NCI-H82 treated with DMSO at 0.1 percent for 48 hours (cell line): ENCODE data around the gene FAM240A.
"Not testable (repeated sequence)": the region's sequence is repeated elsewhere in the genome, so short reads cannot be mapped to it uniquely, and the experiment has no call there.

Source experiments
- DNase-seq: peaks from one replicate; lab custom pipeline; 2025; ENCODE audit not compliant: unreplicated experiment; lab: John Stamatoyannopoulos, UW

FAM240A gene

DNA sequence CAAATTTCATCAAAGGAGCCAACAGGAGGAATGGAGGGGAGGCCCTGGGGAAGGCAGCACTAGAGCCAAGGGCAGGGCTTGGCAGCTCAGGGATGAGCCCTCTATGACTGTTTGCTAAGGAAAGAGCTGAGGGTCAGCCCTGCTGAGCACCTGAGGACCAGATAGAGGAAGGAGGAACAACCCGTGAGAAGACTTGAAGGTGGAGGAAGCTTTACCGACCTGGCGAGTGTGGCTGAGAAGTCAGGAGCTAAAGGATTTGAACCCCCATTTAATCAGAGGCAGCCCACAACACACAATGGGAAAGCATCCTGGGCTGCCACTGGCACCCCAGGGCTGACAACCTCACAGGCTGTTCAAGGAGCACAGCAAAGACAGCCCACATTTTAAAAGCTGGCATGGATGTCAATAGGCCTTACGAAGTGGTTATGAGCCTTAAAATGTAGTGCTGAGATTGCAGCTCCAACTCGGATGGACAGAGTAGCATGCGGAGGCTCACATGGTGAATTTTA lies 25.5 kb upstream of the FAM240A start:
- DNase-seq, result no peak

DNA sequence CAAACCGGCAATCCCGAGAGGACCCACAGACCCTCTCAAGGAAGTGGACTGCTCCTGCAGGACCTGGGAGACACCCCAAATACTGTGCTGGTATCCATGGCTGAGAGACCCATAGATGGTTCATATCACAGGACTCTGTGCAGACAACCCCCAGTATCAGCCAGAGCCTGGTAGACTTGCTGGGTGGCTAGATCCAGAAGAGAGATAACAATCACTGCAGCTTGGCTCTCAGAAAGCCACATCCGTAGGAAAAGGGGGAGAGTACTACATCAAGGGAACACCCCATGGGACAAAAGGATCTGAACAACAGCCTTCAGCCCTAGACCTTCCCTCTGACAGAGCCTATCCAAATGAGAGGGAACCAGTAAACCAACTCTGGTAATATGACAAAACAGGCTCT lies 25.1 kb upstream of the FAM240A start:
- not testable (repeated sequence) for DNase-seq

DNA sequence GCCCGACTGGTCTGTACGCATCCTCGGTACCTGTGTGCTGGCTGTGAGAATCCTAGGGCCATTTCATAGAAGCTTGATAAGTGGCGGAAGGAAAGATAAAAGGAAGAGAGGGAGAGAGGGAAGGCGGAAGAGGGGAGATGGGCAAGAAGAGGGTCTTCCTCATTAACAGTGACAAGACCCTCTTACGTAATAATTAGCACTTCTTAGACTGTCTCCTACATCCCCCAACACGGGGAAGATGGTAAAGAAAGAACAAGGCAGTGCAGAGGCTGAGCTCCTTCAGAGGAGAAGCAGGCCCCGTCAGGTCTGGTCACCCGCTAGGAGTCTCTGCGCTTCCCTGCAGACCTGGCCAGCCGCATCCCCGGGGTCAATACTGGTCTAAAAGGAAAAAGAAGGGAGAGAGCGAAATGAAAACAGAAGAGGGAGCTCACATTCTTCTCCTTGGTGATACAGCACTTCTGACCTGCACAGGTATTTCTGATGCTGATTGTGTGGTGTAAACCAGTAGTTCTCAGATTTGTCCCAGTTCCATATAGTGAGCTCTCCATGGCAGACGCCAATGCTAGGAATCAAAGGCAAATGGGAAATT lies 19.0 kb upstream of the FAM240A start:
- DNase-seq, result no peak

DNA sequence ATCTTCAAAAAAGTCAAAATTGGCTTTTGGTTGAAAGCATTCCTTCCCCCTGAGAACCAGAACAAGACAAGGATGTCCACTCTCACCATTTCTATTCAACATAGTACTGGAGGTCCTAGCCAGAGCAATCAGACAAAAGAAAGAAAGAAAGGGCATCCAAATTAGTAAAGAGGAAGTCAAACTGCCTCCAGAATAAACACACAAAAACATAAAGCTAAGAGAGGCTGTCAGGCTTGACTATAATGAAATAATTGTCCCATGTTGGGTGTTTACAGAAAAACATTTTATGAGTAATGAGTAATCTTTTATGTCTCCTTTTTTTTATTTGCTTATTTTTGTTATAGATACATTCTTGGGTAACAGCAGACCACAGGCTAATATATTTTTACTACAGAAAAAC lies 18.3 kb upstream of the FAM240A start:
- DNase-seq, result no peak

GRCh38 chr3:46594723-46595122 lies 17.6 kb upstream of the FAM240A start:
- no peak for DNase-seq

GRCh38 chr3:46595819-46596314 lies 16.5 kb upstream of the FAM240A start:
- DNase-seq, result no peak

- no peak for DNase-seq
Measured at GRCh38 chr3:46599590-46599989, 12.7 kb upstream of the FAM240A start.

GRCh38 chr3:46603446-46604046 lies 8.8 kb upstream of the FAM240A start:
- no peak for DNase-seq

DNA sequence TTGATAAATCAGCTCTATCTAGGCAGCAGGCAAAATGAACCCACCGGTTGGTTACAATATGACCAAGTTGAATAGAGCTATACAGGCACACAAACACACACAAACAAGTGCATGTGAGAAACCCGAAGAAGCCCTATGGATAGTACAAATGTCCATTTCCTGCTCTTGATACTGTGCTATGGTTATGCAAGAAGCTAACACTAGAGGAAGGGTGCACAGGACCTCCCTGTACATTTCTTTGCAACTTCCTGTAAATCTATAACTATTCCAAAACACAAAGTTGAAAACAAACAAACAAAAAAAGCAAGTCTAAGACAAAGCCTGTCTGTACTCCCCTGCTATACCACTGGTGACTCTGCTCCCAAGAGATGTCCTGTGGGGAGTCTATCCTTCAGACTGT lies 8.2 kb upstream of the FAM240A start:
- no peak for DNase-seq

GRCh38 chr3:46607603-46608028 lies 4.7 kb upstream of the FAM240A start:
- DNase-seq, result no peak

GRCh38 chr3:46609212-46609721 lies 3.1 kb upstream of the FAM240A start:
- no peak for DNase-seq

DNA sequence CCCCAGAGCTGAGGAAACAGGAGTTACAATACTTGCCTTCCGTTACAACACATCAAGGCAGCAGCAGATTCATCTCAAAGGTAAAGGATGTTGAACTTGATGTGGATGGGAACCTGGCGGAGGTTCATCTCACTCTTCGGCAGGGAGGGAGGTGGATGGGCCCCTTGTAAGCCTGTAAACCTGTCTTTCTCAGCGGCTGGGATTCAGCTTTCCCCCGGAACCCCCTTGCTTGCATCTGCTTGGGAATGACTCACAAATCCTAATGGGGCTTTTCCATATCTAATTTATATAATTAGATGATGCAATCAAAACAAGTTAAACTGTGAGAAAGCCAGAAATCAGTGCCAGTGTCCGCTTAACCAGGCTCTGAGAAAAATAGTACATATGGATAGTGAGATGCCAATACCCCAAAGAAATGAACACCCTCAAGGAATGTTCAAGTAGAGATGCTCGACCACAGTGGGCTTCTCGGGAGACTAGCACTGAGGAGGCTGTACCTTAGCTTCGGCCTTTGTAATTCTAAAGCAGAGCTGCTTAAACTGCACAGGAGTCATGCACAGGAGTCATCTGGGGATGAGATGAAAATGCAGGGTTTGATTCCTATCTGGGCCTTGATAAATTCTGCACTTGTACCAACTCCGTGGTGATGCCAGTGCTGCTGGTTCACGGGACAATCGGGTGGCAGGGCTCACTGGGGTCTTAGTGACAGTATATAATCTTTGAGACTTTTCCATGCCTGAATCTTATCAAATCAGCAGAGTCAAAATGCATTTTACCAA lies 2.2 kb upstream of the FAM240A start:
- DNase-seq, result no peak

DNA sequence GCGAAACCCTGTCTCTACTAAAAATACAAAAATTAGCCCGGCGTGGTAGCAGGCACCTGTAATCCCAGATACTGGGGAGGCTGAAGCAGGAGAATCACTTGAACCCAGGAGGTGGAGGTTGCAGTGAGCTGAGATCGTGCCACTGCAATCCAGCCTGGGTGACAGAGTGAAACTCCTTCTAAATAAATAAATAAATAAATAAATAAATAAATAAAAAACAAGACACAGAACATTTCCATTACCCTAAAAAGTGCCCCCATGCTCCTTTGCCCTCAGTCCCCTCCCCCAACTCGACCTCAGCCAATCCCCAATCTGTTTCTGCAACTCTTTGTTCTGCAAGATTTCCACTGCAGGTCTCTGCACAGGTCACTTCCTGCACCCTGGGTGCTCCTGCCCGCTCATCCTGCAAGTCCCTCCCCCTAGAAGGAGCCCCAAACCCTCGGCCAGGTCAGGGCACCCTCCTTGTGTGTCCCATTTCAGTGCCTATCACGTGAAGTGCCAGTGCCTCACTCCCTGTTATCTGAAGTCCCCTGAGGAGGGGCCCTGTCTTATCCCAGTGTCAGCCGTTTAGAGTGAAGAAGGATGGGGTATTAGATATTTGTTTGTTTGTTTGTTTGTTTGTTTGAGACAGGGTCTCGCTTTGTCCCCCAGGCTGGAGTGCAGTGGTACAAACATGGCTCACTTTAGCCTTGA lies 1.1 kb downstream of the FAM240A start:
- no peak for DNase-seq

DNA sequence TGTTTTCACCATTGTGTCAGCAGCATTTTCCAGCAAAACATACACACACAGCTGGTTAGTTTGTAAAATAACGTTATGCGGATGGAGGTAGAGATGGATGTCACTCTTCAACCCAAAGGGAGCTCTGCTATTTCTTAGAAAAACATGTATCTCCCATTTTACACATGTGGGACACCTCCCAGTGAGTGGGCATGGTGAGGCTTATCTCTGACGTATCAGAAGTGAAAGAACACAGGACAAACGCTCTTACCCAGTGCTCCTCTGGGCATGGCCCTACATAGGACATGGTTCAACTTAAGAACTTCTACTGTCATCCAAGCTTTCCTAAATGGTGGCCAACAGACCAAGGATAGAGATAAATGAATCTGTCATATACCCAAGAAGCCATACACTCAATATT lies 2.1 kb downstream of the FAM240A start:
- no peak for DNase-seq

DNA sequence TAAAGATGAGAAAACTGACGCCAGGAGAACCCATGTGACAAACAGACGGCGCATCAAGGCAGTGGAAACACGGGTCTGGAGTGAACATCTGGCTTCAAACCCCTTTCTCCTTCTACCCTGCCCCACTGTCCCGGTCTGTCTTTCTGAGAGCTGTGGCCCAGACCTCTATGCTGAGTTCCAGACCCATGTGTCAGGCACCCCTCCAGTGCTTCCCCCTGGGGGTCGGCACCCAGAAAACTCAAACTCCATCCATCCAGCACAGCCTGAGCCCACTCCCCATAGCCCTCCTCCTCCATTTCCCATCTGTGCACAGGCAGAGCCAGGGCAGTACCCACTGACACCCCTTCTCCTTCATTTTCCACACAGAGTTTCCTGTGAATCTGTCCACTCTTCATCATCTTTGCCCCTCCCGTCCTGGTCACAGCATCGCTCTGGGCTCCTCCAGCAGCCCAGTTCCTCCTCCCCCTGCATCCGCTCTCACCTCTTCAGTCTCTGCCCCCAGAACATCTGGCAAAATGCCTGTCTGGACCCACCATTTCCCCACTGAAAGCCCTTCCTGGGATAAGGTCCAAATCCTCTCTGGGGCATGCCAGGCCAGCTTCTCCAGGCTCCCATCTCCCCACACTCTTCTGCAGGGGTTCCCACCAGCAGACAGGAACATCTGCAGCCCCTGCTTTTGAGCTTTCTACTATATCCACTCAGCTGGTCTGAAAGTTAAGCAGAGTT lies 2.9 kb downstream of the FAM240A start:
- no peak for DNase-seq

GRCh38 chr3:46615976-46616375 lies 3.7 kb downstream of the FAM240A start:
- no peak for DNase-seq

GRCh38 chr3:46617941-46618340 lies 5.6 kb downstream of the FAM240A start:
- DNase-seq, result no peak

DNA sequence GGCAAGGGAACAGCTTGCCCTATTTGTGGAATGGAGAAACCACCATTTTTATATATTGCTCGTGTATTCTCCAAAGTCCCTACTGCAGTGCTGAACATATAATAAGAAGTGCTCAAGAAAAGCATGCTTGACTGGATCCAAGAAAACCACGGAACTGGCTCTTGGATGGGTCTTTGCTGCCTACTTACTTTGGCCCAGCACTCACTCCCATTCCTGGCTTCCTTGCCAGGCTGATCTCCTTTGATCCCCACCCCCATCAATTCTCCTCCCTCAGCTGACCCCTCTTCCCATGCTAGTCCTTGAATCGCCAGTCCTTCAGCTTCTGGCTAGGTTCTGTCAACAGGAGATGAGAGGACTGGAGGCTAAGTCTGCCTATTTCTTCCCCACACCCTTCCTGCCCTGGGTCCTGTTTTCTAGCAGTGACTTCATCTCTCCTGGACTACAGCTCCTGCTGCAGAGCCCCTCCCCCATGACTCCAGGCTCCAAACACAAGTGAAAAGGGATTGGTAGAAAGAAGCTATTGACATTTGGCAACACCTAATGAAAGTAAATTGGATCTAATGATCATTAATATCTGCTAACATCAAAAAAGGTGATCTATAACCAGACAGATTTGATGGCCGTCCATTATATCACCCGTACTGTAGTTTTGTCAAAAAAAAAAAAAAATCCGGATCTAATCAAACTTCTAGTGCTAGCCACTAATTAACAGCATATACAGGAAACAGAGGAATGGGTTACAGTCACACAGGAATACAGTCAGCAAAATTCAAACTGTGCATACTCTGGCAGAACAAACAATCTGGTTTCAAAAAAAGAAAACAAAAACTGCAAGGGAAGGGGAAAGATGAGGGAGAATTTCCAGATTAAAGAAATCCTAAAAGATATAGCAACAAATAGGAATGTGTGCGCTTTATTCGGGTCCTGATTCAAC lies 7.8 kb downstream of the FAM240A start:
- no peak for DNase-seq

GRCh38 chr3:46624533-46624932 lies 12.2 kb downstream of the FAM240A start:
- no peak for DNase-seq
